ELR (cell line): ENCODE results near the gene ING5.
A peak's percentile ranks its signal among the peaks of the same experiment; 100 is the strongest.

Experiments
- DNase-seq: peaks from one replicate; pipeline ENCODE4 v3.0.0-alpha.2; 2015; ENCODE audit warnings: low read depth

The ING5 gene

GRCh38 chr2:241760301-241760771, 58.5 kb downstream of the ING5 start:
- DNase-seq: no peak

GRCh38 chr2:241762321-241762932, 60.6 kb downstream of the ING5 start:
- DNase-seq: no peak

- no peak for DNase-seq
These were observed 61.1 kb downstream of the ING5 start for GRCh38 chr2:241762933-241763369.

GRCh38 chr2:241763551-241764274, 61.9 kb downstream of the ING5 start:
- DNase-seq: no peak

- no peak for DNase-seq
These were observed 62.7 kb downstream of the ING5 start for GRCh38 chr2:241764275-241765241.

GRCh38 chr2:241767464-241768250, 65.8 kb downstream of the ING5 start:
- no peak for DNase-seq

- no peak for DNase-seq
These were observed 66.4 kb downstream of the ING5 start for GRCh38 chr2:241768251-241768711.

GRCh38 chr2:241768850-241769249, 67.0 kb downstream of the ING5 start:
- DNase-seq: no peak

GRCh38 chr2:241769819-241770184, 68.0 kb downstream of the ING5 start:
- no peak for DNase-seq

- no peak for DNase-seq
These were observed 68.5 kb downstream of the ING5 start for GRCh38 chr2:241770185-241770935.

GRCh38 chr2:241770936-241771285, 69.1 kb downstream of the ING5 start:
- DNase-seq: no peak

- DNase-seq: no peak
These were observed 69.6 kb downstream of the ING5 start for GRCh38 chr2:241771286-241772062.

- no peak for DNase-seq
These were observed 70.2 kb downstream of the ING5 start for GRCh38 chr2:241772063-241772499.

GRCh38 chr2:241773511-241774418, 71.9 kb downstream of the ING5 start:
- no peak for DNase-seq

GRCh38 chr2:241774419-241775222, 72.8 kb downstream of the ING5 start:
- DNase-seq: peak; percentile 83

GRCh38 chr2:241775223-241776177, 73.7 kb downstream of the ING5 start:
- DNase-seq: no peak
